Lung (tissue), 12 donors: ENCODE results near the gene NMT2. TPM values are rescaled to one million over a fixed set of nuclear protein-coding genes. Genes with fewer than 3 reads are reported as not detected.

Experiments
- ATAC-seq: fragments of 200-7000 bp; cut with Tn5 transposase; one replicate; pipeline ENCODE4 v1.9.1; 2020; ENCODE audit warnings: moderate number of reproducible peaks; ENCODE audit not compliant: insufficient read depth, low FRiP score
- DNase-seq, 3 donors: peaks; one replicate each; pipeline ENCODE4 v3.0.0-alpha.2; 2013 to 2017
- H3K27ac ChIP-seq, 2 donors: one replicate each; pipeline ENCODE4 v1.5.1; 2013; ENCODE audit warnings: mild to moderate bottlenecking in 2 of 2, moderate library complexity in 2 of 2, control low read depth in 1 of 2, inconsistent platforms in 1 of 2, low read depth in 1 of 2, low read length in 1 of 2
- H3K27me3 ChIP-seq, 3 donors: one replicate each; pipeline ENCODE4 v1.5.1; 2013; ENCODE audit warnings: low read length in 2 of 3; ENCODE audit not compliant: control insufficient read depth in 3 of 3, insufficient read depth in 3 of 3
- H3K36me3 ChIP-seq, 4 donors: one replicate each; pipeline ENCODE4 v1.5.1; 2013; ENCODE audit warnings: low read length in 4 of 4, mild to moderate bottlenecking in 1 of 4, moderate library complexity in 1 of 4; ENCODE audit not compliant: control insufficient read depth in 4 of 4, insufficient read depth in 4 of 4
- H3K4me1 ChIP-seq, 5 donors: one replicate each; pipeline ENCODE4 v1.5.1; 2013; ENCODE audit warnings: low read length in 5 of 5, mild to moderate bottlenecking in 2 of 5, moderate library complexity in 1 of 5; ENCODE audit not compliant: control insufficient read depth in 5 of 5, insufficient read depth in 5 of 5
- H3K4me3 ChIP-seq: one replicate; pipeline ENCODE4 v1.5.1; 2013; ENCODE audit warnings: mild to moderate bottlenecking, control low read depth, moderate library complexity
- H3K9ac ChIP-seq, 2 donors: one replicate each; pipeline ENCODE4 v1.5.1; 2013; ENCODE audit warnings: low read length in 2 of 2, control low read depth in 1 of 2; ENCODE audit not compliant: insufficient read depth in 1 of 2
- H3K9me3 ChIP-seq, 4 donors: one replicate each; pipeline ENCODE4 v1.5.1; 2013; ENCODE audit warnings: low read length in 3 of 4, mild to moderate bottlenecking in 1 of 4, moderate library complexity in 1 of 4; ENCODE audit not compliant: control insufficient read depth in 4 of 4, insufficient read depth in 3 of 4
- CTCF ChIP-seq: IDR thresholded peaks from 2 replicates; pipeline ENCODE4 v1.5.1; 2012; ENCODE audit warnings: mild to moderate bottlenecking; ENCODE audit errors: control extremely low read depth, extremely low read depth
- WGBS, 2 donors: extraction: QIAGEN DNeasy Blood & Tissue Kit; methylation state at CpG; one replicate each; pipeline ENCODE4 v1.1.7; 2013; 5-methylcytosine and 5-hydroxymethylcytosine counted together
- polyA plus RNA-seq, 2 donors: library from polyadenylated mRNA; stranded (reverse); fragments of 200-250 nt; gene quantifications; one replicate each; pipeline ENCODE4 v1.2.1, GENCODE V29; 2013
- total RNA-seq, 2 donors: library from RNA; depleted of rRNA in 1 of 2; stranded (reverse); fragments of >200 nt in 1 of 2; gene quantifications; one replicate each; pipeline ENCODE4 v1.2.1, GENCODE V29; 2014 to 2021
- donor health status: control.
- donor health status: control.
- donor health status: Bipolar disorder and iron deficiency.
- donor health status: healthy.
- donor health status: DM: yes; HTN: yes; CAD: no.

The NMT2 gene
- total and polyA plus RNA-seq, 4 donors, result 3.5 to 20.0 (median 6.4) TPM

GRCh38 chr10:15097011-15097812 is 71.3 kb downstream of the NMT2 start, which contains the start of gene RPP38:
Gene RPP38 (plus strand): TSS chr10:15097355. CDS start chr10:15103315, 5,960 bp downstream.
- Histone ChIP-seq H3K4me3 (peak within 1 kb of the TSS; percentile 94), H3K9me3 (no peaks in the 10 kb centered on the region), H3K4me1 (peaks cover 0 to 11% (median 3%) of the 10 kb centered on the region in 5 donors), H3K36me3 (peaks cover 0 to 5% (median 3%) of the 10 kb centered on the region in 4 donors), H3K27ac (peak within 1 kb of the TSS; percentile 95 to 99), H3K9ac (peak within 1 kb of the TSS; percentile 85 to 95), H3K27me3 (no peaks in the 10 kb centered on the region)
- no peak for TF ChIP-seq CTCF
- 0% methylated on average over 58 to 84 of the region's 84 CpGs for WGBS, 2 donors
- peak; percentile 97 to 98 (median 98) for DNase-seq
- peak; percentile 94 for ATAC-seq

GRCh38 chr10:15096661-15097010 is 71.9 kb downstream of the NMT2 start:
- H3K9me3 ChIP-seq, result no peaks in the 10 kb centered on the region
- 1 to 3% methylated on average over 11 of the region's 11 CpGs for WGBS, 2 donors
- H3K36me3 ChIP-seq, result peaks cover 0 to 5% (median 1%) of the 10 kb centered on the region in 4 donors
- peak overlapping the region; percentile 95 to 99 for H3K27ac ChIP-seq
- H3K4me1 ChIP-seq, result peaks cover 0 to 11% (median 3%) of the 10 kb centered on the region in 5 donors
- peak overlapping the region; percentile 94 for H3K4me3 ChIP-seq
- no peak for TF ChIP-seq CTCF
- DNase-seq (no peak), ATAC-seq (peak; percentile 3)
- H3K9ac ChIP-seq, result peak overlapping the region in 1 of 2 donors; percentile 84
- H3K27me3 ChIP-seq, result no peaks in the 10 kb centered on the region

GRCh38 chr10:15092855-15093408 is 75.6 kb downstream of the NMT2 start:
- 89 to 93% methylated on average over 16 of the region's 16 CpGs for WGBS, 2 donors
- DNase-seq (no peak), ATAC-seq (no peak)
- no peaks in the 10 kb centered on the region for H3K27me3 ChIP-seq
- H3K36me3 ChIP-seq, result no peaks in the 10 kb centered on the region
- no peak overlapping the region for H3K9ac ChIP-seq
- H3K27ac ChIP-seq, result no peak overlapping the region
- TF ChIP-seq CTCF, result no peak
- no peak overlapping the region for H3K4me3 ChIP-seq
- H3K4me1 ChIP-seq, result peaks cover 0 to 9% (median 0%) of the 10 kb centered on the region in 5 donors
- H3K9me3 ChIP-seq, result no peaks in the 10 kb centered on the region
